GM10266 (cell line): ENCODE data around the gene PDE6B.

Source experiments
- DNase-seq: peaks from one replicate; pipeline ENCODE4 v3.0.0; 2012; ENCODE audit errors: extremely low spot score
- TF ChIP-seq, protein P1 (sequence below): IDR thresholded peaks from 2 replicates; pipeline ENCODE4 v1.5.1; 2012; ENCODE audit warnings: mild to moderate bottlenecking, low read depth; ENCODE audit not compliant: control insufficient read depth, insufficient read depth; ENCODE audit errors: missing control alignments

The PDE6B gene

DNA sequence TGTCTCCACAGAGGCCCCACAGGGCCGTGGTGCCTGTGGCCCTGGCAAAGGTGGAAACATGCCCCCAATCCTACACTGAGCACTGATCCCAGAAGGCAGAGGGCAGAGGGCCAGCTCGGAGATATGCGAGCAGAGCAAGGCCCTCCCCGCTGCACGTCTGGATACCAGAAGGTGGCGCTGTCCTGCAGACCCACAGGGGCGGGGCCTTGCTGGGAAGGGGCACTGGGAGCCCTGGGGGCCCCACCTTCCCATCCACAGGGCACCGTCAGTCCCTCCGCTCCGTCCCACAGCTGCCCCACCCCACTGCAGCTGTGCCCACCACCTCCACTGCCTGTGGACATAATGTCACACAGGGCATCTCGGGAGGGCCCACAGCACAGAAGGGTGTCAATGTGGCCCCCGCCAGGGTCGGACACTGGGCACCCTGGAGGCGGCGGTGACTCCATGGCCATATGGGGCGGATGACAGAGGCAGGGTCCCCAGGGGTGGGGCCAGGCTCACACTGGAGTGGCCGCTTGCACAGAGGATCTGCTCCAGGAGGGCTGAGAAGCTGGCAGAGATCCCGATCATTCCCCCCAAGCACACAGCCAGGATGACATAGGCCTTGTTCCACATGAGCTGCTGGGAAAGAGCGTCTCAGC, 58.7 kb downstream of the PDE6B start:
- TF ChIP-seq, protein P1, sequence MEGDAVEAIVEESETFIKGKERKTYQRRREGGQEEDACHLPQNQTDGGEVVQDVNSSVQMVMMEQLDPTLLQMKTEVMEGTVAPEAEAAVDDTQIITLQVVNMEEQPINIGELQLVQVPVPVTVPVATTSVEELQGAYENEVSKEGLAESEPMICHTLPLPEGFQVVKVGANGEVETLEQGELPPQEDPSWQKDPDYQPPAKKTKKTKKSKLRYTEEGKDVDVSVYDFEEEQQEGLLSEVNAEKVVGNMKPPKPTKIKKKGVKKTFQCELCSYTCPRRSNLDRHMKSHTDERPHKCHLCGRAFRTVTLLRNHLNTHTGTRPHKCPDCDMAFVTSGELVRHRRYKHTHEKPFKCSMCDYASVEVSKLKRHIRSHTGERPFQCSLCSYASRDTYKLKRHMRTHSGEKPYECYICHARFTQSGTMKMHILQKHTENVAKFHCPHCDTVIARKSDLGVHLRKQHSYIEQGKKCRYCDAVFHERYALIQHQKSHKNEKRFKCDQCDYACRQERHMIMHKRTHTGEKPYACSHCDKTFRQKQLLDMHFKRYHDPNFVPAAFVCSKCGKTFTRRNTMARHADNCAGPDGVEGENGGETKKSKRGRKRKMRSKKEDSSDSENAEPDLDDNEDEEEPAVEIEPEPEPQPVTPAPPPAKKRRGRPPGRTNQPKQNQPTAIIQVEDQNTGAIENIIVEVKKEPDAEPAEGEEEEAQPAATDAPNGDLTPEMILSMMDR = peak; percentile 65
- DNase-seq = peak; percentile 75

GRCh38 chr4:684623-685327, 59.4 kb downstream of the PDE6B start:
- TF ChIP-seq, protein P1 = no peak
- DNase-seq = no peak

GRCh38 chr4:685679-686412, 60.5 kb downstream of the PDE6B start:
- DNase-seq = no peak
- TF ChIP-seq, protein P1 = no peak

GRCh38 chr4:686413-687040, 61.2 kb downstream of the PDE6B start:
- TF ChIP-seq, protein P1 = no peak
- no peak for DNase-seq

- no peak for DNase-seq
Measured at GRCh38 chr4:687048-687970, 61.9 kb downstream of the PDE6B start.

More at GRCh38 chr4:687048-687970, 61.9 kb downstream of the PDE6B start:
- TF ChIP-seq, protein P1 = no peak
